Neural cell (in vitro differentiated cells): Measurements from ENCODE around the gene RADIL.

ENCODE experiments used
- EP300 ChIP-seq: fragments of 450-650 bp; conservative IDR thresholded peaks from 2 replicates; pipeline ENCODE4 v1.6.1; 2014; ENCODE audit warnings: antibody characterized with exemption, mild to moderate bottlenecking, moderate library complexity; ENCODE audit not compliant: poor library complexity, severe bottlenecking
- EZH2 ChIP-seq: fragments of 200-600, 300-800 bp; shearing (Covaris generic), sonication (generic); IDR thresholded peaks from 2 replicates; pipeline ENCODE4 v1.6.1; 2014; ENCODE audit warnings: antibody characterized with exemption, low read length, borderline replicate concordance, mild to moderate bottlenecking; ENCODE audit not compliant: insufficient read depth, poor library complexity, severe bottlenecking
- POLR2AphosphoS5 ChIP-seq: IDR thresholded peaks from 2 replicates; pipeline ENCODE4 v1.6.1; 2012
- TF ChIP-seq, protein P1 (sequence below): fragments of 450-650 bp; IDR thresholded peaks from 2 replicates; pipeline ENCODE4 v1.5.1; 2014; ENCODE audit warnings: antibody characterized with exemption, mild to moderate bottlenecking, moderate library complexity; ENCODE audit not compliant: poor library complexity, severe bottlenecking
- TF ChIP-seq, protein P2 (sequence below): IDR thresholded peaks from 2 replicates; pipeline ENCODE4 v1.6.1; 2012; ENCODE audit warnings: borderline replicate concordance

DNA sequence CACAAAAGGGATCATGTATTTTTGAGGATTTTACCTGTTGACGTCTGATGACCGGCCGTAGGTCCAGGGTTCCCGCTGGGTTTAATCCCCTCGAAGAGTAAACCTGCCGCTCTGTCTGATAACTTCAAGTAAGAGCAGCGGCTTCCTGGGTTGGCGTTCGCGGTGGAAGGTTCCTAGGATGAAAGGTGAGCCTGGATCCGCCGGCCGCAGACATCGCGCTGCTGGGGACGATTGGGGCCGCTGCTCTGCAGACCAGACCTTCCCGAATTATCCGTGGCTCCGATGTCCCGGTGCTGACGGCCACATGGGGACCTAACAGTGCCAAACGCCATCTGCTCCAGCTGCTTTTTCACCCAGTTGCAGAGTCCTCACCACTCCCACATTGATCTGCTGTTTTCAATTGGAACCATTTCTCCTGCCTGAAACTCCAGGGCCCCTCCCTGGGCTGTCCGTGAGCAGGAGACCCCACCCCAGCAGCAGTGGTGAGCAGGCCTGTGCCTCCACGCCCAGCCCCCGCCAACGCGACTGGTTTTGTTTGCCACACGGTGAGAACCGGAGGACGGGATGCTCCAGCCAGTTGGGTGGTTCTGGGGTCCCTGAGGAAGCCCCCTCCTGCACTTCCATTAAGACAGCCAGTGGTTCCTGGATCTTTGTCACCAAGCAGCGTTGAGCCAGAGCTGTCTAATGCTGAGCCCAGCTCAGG lies 120.3 kb downstream of the RADIL start:
- TF ChIP-seq EZH2 (no peak), POLR2AphosphoS5 (no peak), EP300 (no peak)
- TF ChIP-seq, protein P1, sequence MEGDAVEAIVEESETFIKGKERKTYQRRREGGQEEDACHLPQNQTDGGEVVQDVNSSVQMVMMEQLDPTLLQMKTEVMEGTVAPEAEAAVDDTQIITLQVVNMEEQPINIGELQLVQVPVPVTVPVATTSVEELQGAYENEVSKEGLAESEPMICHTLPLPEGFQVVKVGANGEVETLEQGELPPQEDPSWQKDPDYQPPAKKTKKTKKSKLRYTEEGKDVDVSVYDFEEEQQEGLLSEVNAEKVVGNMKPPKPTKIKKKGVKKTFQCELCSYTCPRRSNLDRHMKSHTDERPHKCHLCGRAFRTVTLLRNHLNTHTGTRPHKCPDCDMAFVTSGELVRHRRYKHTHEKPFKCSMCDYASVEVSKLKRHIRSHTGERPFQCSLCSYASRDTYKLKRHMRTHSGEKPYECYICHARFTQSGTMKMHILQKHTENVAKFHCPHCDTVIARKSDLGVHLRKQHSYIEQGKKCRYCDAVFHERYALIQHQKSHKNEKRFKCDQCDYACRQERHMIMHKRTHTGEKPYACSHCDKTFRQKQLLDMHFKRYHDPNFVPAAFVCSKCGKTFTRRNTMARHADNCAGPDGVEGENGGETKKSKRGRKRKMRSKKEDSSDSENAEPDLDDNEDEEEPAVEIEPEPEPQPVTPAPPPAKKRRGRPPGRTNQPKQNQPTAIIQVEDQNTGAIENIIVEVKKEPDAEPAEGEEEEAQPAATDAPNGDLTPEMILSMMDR: no peak
- TF ChIP-seq, protein P2, sequence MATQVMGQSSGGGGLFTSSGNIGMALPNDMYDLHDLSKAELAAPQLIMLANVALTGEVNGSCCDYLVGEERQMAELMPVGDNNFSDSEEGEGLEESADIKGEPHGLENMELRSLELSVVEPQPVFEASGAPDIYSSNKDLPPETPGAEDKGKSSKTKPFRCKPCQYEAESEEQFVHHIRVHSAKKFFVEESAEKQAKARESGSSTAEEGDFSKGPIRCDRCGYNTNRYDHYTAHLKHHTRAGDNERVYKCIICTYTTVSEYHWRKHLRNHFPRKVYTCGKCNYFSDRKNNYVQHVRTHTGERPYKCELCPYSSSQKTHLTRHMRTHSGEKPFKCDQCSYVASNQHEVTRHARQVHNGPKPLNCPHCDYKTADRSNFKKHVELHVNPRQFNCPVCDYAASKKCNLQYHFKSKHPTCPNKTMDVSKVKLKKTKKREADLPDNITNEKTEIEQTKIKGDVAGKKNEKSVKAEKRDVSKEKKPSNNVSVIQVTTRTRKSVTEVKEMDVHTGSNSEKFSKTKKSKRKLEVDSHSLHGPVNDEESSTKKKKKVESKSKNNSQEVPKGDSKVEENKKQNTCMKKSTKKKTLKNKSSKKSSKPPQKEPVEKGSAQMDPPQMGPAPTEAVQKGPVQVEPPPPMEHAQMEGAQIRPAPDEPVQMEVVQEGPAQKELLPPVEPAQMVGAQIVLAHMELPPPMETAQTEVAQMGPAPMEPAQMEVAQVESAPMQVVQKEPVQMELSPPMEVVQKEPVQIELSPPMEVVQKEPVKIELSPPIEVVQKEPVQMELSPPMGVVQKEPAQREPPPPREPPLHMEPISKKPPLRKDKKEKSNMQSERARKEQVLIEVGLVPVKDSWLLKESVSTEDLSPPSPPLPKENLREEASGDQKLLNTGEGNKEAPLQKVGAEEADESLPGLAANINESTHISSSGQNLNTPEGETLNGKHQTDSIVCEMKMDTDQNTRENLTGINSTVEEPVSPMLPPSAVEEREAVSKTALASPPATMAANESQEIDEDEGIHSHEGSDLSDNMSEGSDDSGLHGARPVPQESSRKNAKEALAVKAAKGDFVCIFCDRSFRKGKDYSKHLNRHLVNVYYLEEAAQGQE: no peak
